K562 (cell line): ENCODE measurements around the gene POLR1C. TPM values are rescaled to one million over a fixed set of nuclear protein-coding genes. Genes with fewer than 3 reads are reported as not detected.

Source experiments
- ATAC-seq: fragments of 200-7000 bp; cut with Tn5 transposase; 3 replicates; pipeline ENCODE4 v1.9.1; 2020; ENCODE audit warnings: moderate library complexity
- BruUV-seq: library from RNA; stranded (reverse); fragments of 400-500 nt; replicated peaks from 2 replicates; lab custom pipeline; 2021; lab: Mats Ljungman, UMichigan
- CTCF ChIA-PET: fragments of 300-600 bp; formaldehyde crosslinking; extraction: SDS; loops from one replicate; lab custom pipeline; 2021; ENCODE audit warnings: low intra/inter-chr PET ratio; lab: Yijun Ruan, JAX
- POLR2A ChIA-PET: fragments of 300-600, 350-650 bp; sonication (Branson Sonifier 250); formaldehyde crosslinking; extraction: SDS; loops from one replicate; lab custom pipeline; 2021; ENCODE audit warnings: antibody characterized with exemption, inconsistent platforms; lab: Yijun Ruan, JAX
- DNase-seq, 4 experiments: peaks; one replicate each; pipeline versions ENCODE4 v3.0.0 to v3.0.0-alpha.2; 2011 to 2018; ENCODE audit warnings: low spot score in 3 of 4, mixed read lengths in 3 of 4; ENCODE audit errors: extremely low read depth in 1 of 4
- FAIRE-seq: peaks from 2 replicates; lab custom pipeline; 2011; peaks lifted over from hg19 to GRCh38; lab: Jason Lieb, UNC
- H2AFZ ChIP-seq: 2 replicates; pipeline ENCODE4 v1.6.0; 2011; ENCODE audit warnings: low read depth, low read length, control low read depth, inconsistent platforms
- H3K27ac ChIP-seq: fragments of 200-600 bp; 3 replicates; pipeline ENCODE4 v1.8.0; 2011; ENCODE audit warnings: low read depth, mild to moderate bottlenecking, control low read depth, inconsistent platforms, low read length, moderate library complexity, mixed read lengths; ENCODE audit errors: extremely low read depth
- H3K27me3 ChIP-seq, 2 experiments: fragments of 300-600 bp in 1 of 2; 2 replicates in 1 of 2; 3 replicates in 1 of 2; pipeline versions ENCODE4 v1.6.0 to v1.8.0; 2011; ENCODE audit warnings: inconsistent platforms in 2 of 2, low read length in 2 of 2, mild to moderate bottlenecking in 1 of 2, mixed read lengths in 1 of 2, moderate library complexity in 1 of 2; ENCODE audit not compliant: control insufficient read depth in 2 of 2, insufficient read depth in 2 of 2
- H3K36me3 ChIP-seq: fragments of 300-600 bp; 3 replicates; pipeline ENCODE4 v1.8.0; 2011; ENCODE audit warnings: mild to moderate bottlenecking, low read length, inconsistent platforms; ENCODE audit not compliant: control insufficient read depth, insufficient read depth
- H3K4me1 ChIP-seq, 2 experiments: fragments of 200-600 bp in 1 of 2; replicated peaks in 1 of 2; 2 replicates in 1 of 2; 3 replicates in 1 of 2; pipeline versions ENCODE4 v1.5.1 to v1.8.0; 2011; ENCODE audit warnings: inconsistent platforms in 2 of 2, low read length in 2 of 2, mild to moderate bottlenecking in 1 of 2, mixed read lengths in 1 of 2, moderate library complexity in 1 of 2; ENCODE audit not compliant: control insufficient read depth in 2 of 2, insufficient read depth in 2 of 2
- H3K4me2 ChIP-seq: 2 replicates; pipeline ENCODE4 v1.6.1; 2011; ENCODE audit warnings: low read length, control low read depth, inconsistent platforms, mixed read lengths; ENCODE audit not compliant: insufficient read depth
- H3K4me3 ChIP-seq: fragments of 200-600 bp; sonication (generic), shearing (Covaris generic); 2 replicates; pipeline ENCODE4 v1.5.1; 2016; ENCODE audit warnings: control low read depth, inconsistent platforms
- H3K79me2 ChIP-seq: fragments of 200-600 bp; 3 replicates; pipeline ENCODE4 v1.8.0; 2011; ENCODE audit warnings: low read length, inconsistent platforms; ENCODE audit not compliant: control insufficient read depth, insufficient read depth
- H3K9ac ChIP-seq, 2 experiments: 2 replicates each; pipeline versions ENCODE4 v1.6.0 to v1.6.1; 2011; ENCODE audit warnings: low read depth in 2 of 2, low read length in 2 of 2, control low read depth in 1 of 2, inconsistent platforms in 1 of 2, mild to moderate bottlenecking in 1 of 2, mixed read lengths in 1 of 2; ENCODE audit not compliant: insufficient read depth in 1 of 2
- H3K9me1 ChIP-seq: one replicate; pipeline ENCODE4 v1.6.0; 2011; ENCODE audit warnings: inconsistent platforms, mild to moderate bottlenecking, low read length, moderate library complexity; ENCODE audit not compliant: control insufficient read depth, insufficient read depth
- H3K9me3 ChIP-seq: replicated peaks from 2 replicates; pipeline ENCODE4 v1.5.1; 2011; ENCODE audit warnings: low read depth, low read length, inconsistent platforms; ENCODE audit not compliant: control insufficient read depth, insufficient read depth
- H4K20me1 ChIP-seq: replicated peaks from 2 replicates; pipeline ENCODE4 v1.6.1; 2011; ENCODE audit warnings: low read length, inconsistent platforms, mixed read lengths; ENCODE audit not compliant: control insufficient read depth, insufficient read depth
- ARNT ChIP-seq, 2 experiments: fragments of 450-650 bp; IDR thresholded peaks; 2 replicates each; pipeline ENCODE4 v1.6.1; 2016; ENCODE audit warnings: mild to moderate bottlenecking in 1 of 2
- BRCA1 ChIP-seq, 2 experiments: fragments of 450-650 bp in 1 of 2; sonication (generic) in 1 of 2; formaldehyde crosslinking in 1 of 2; IDR thresholded peaks; 2 replicates each; pipeline versions ENCODE4 v1.5.0 to v1.6.1; 2017 to 2020; ENCODE audit warnings: mild to moderate bottlenecking in 1 of 2, missing genetic modification reagents in 1 of 2
- POLR2A ChIP-seq: fragments of 450-650 bp; conservative IDR thresholded peaks from 2 replicates; pipeline ENCODE4 v1.6.1; 2016
- RBM22 ChIP-seq: fragments of 200-400 bp; formaldehyde crosslinking; IDR thresholded peaks from 2 replicates; pipeline ENCODE4 v1.6.1; 2018; ENCODE audit warnings: low read length, low read depth; ENCODE audit not compliant: poor library complexity, severe bottlenecking
- RFX1 ChIP-seq: fragments of 450-650 bp; IDR thresholded peaks from 2 replicates; pipeline ENCODE4 v1.6.1; 2016; ENCODE audit warnings: mild to moderate bottlenecking, moderate library complexity
- TSHZ1 ChIP-seq: fragments of 250-450 bp; sonication (Bioruptor Pico); IDR thresholded peaks from 2 replicates; pipeline ENCODE4 v1.4.0; 2020; ENCODE audit warnings: mild to moderate bottlenecking, moderate library complexity
- ZKSCAN1 ChIP-seq: fragments of 150-350 bp; IDR thresholded peaks from 2 replicates; pipeline ENCODE4 v1.6.1; 2016; ENCODE audit warnings: low read depth, low read length
- ZNF263 ChIP-seq: sonication (generic); formaldehyde crosslinking; IDR thresholded peaks from 2 replicates; pipeline ENCODE4 v1.8.0; 2022; ENCODE audit warnings: mild to moderate bottlenecking, missing genetic modification reagents, borderline replicate concordance
- WGBS: fragments of 100-300 bp; shearing (Covaris generic); methylation state at CpG from one replicate; pipeline ENCODE4 v1.1.6; 2016; ENCODE audit warnings: low coverage, mixed read lengths; ENCODE audit not compliant: insufficient coverage; ENCODE audit errors: missing lambda C conversion rate; 5-methylcytosine and 5-hydroxymethylcytosine counted together
- in situ Hi-C: fragments of 300-500 bp; cut with MboI; formaldehyde crosslinking; loops from 4 replicates; pipeline ENCODE4 v1.15.0; 2018; ENCODE audit warnings: inconsistent platforms, mixed read lengths
- intact Hi-C: fragments of 100-400 bp; cut with micrococcal nuclease; formaldehyde crosslinking; loops from 2 replicates; pipeline ENCODE4 v1.14.2; 2022
- polyA plus RNA-seq, 8 experiments: library from polyadenylated mRNA; depleted of rRNA in 4 of 8; stranded (reverse) in 5 of 8; unstranded in 3 of 8; fragments of >200 nt; fragmentation: Nextera tagmentation in 2 of 8; fragmentation: Illumina TruSeq in 1 of 8; extraction: Ambion mirVana in 2 of 8; extraction: Trizol in 1 of 8; gene quantifications; 2 replicates each; pipeline versions ENCODE4 v1.2.1 to v1.2.3, GENCODE V29; 2011 to 2014; ENCODE audit warnings: inconsistent platforms in 1 of 8, missing spikeins in 1 of 8
- total RNA-seq, 7 experiments: library from RNA; depleted of rRNA in 6 of 7; stranded (reverse); fragments of >200 nt in 6 of 7; fragmentation: Illumina TruSeq in 2 of 7; extraction: Trizol in 2 of 7; gene quantifications; 2 replicates each; pipeline versions ENCODE4 v1.2.1 to v1.2.3, GENCODE V29; 2011 to 2021; ENCODE audit warnings: low replicate concordance in 1 of 7
- TF ChIP-seq, protein P1 (sequence below): fragments of 150-350 bp; IDR thresholded peaks from 2 replicates; pipeline ENCODE4 v1.6.1; 2014; ENCODE audit warnings: low read depth, mild to moderate bottlenecking, low read length, borderline replicate concordance
- TF ChIP-seq, protein P2 (sequence below): fragments of 450-650 bp; IDR thresholded peaks from 2 replicates; pipeline ENCODE4 v1.6.1; 2018; ENCODE audit not compliant: partially characterized antibody

POLR1C gene
- total and polyA plus RNA-seq, 9 of the 15 experiments (the other 6 are each of a cell fraction or from before 2014, with no cell fraction given), result 83.5 to 429 (median 120) TPM

GRCh38 chr6:43477235-43478007 is 39.5 kb upstream of the POLR1C start, which contains the start of gene TJAP1:
TJAP1 (plus strand) TSS chr6:43477570; CDS start chr6:43499002, 21,432 bp downstream.
- H3K9me1 ChIP-seq, result no peaks in the 10 kb centered on the region
- CTCF ChIA-PET, result no interaction called here
- 0 out of 2 replicates have a peak, but pooled peaks cover 3% of the 10 kb centered on the region for H4K20me1 ChIP-seq
- no TSS peak for BruUV-seq
- H3K27ac ChIP-seq, result peak within 1 kb of the TSS; percentile 71
- 0 out of 3 replicates have a peak, but pooled peaks cover 4% of the 10 kb centered on the region for H3K36me3 ChIP-seq
- WGBS, result 1% methylated on average over 26 of the region's 34 CpGs
- H2AFZ ChIP-seq, result peak within 1 kb of the TSS; percentile 94
- FAIRE-seq, result peak; percentile 88
- peaks cover 0 to 19% of the 10 kb centered on the region in 2 experiments; a peak in 4 of 5 replicates for H3K4me1 ChIP-seq
- H3K27me3 ChIP-seq, result no peaks in the 10 kb centered on the region
- peak; percentile 99 for ATAC-seq
- DNase-seq, result peak; percentile 95 to 98 (median 96)
- H3K4me2 ChIP-seq, result peak within 1 kb of the TSS; percentile 93
- H3K79me2 ChIP-seq, result peaks cover 22% of the 10 kb centered on the region
- H3K9me3 ChIP-seq, result no peaks in the 10 kb centered on the region
- in situ Hi-C loops (no loop called here), intact Hi-C loops (no loop called here)
- H3K9ac ChIP-seq, result peak within 1 kb of the TSS; percentile 83 to 92
- POLR2A ChIA-PET, result interaction anchor here (0.6 to 4.9 kb wide), 11 partner anchors 10 to 580 kb away, joined by 3 to 24 read pairs (median 4); partner anchors contain the start of gene LRRC73
- H3K4me3 ChIP-seq, result peak within 1 kb of the TSS; percentile 80
- TF ChIP-seq ZKSCAN1, result 0 out of 2 replicates have a peak, but pooled peaks have one; percentile 15
- peak; percentile 14; the same call in 1 of the 2 replicates for TF ChIP-seq ZNF263 (CRISPR knock-in tag)
- no peak for TF ChIP-seq BRCA1 (IDR thresholded peaks at IDR 0.05)
- TF ChIP-seq BRCA1 (CRISPR knock-in tag; IDR thresholded peaks at IDR 0.05), result no peak
- TF ChIP-seq, protein P1, sequence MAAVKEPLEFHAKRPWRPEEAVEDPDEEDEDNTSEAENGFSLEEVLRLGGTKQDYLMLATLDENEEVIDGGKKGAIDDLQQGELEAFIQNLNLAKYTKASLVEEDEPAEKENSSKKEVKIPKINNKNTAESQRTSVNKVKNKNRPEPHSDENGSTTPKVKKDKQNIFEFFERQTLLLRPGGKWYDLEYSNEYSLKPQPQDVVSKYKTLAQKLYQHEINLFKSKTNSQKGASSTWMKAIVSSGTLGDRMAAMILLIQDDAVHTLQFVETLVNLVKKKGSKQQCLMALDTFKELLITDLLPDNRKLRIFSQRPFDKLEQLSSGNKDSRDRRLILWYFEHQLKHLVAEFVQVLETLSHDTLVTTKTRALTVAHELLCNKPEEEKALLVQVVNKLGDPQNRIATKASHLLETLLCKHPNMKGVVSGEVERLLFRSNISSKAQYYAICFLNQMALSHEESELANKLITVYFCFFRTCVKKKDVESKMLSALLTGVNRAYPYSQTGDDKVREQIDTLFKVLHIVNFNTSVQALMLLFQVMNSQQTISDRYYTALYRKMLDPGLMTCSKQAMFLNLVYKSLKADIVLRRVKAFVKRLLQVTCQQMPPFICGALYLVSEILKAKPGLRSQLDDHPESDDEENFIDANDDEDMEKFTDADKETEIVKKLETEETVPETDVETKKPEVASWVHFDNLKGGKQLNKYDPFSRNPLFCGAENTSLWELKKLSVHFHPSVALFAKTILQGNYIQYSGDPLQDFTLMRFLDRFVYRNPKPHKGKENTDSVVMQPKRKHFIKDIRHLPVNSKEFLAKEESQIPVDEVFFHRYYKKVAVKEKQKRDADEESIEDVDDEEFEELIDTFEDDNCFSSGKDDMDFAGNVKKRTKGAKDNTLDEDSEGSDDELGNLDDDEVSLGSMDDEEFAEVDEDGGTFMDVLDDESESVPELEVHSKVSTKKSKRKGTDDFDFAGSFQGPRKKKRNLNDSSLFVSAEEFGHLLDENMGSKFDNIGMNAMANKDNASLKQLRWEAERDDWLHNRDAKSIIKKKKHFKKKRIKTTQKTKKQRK, result no peak
- TF ChIP-seq RFX1, result no peak
- TF ChIP-seq, protein P2, sequence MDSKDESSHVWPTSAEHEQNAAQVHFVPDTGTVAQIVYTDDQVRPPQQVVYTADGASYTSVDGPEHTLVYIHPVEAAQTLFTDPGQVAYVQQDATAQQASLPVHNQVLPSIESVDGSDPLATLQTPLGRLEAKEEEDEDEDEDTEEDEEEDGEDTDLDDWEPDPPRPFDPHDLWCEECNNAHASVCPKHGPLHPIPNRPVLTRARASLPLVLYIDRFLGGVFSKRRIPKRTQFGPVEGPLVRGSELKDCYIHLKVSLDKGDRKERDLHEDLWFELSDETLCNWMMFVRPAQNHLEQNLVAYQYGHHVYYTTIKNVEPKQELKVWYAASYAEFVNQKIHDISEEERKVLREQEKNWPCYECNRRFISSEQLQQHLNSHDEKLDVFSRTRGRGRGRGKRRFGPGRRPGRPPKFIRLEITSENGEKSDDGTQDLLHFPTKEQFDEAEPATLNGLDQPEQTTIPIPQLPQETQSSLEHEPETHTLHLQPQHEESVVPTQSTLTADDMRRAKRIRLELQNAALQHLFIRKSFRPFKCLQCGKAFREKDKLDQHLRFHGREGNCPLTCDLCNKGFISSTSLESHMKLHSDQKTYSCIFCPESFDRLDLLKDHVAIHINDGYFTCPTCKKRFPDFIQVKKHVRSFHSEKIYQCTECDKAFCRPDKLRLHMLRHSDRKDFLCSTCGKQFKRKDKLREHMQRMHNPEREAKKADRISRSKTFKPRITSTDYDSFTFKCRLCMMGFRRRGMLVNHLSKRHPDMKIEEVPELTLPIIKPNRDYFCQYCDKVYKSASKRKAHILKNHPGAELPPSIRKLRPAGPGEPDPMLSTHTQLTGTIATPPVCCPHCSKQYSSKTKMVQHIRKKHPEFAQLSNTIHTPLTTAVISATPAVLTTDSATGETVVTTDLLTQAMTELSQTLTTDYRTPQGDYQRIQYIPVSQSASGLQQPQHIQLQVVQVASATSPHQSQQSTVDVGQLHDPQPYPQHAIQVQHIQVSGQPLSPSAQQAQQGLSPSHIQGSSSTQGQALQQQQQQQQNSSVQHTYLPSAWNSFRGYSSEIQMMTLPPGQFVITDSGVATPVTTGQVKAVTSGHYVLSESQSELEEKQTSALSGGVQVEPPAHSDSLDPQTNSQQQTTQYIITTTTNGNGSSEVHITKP, result no peak
- TF ChIP-seq POLR2A, result peak; percentile 95
- no peak for TF ChIP-seq ARNT (IDR thresholded peaks at IDR 0.05)
- TF ChIP-seq TSHZ1 (CRISPR knock-in tag), result no peak
- TF ChIP-seq RBM22, result no peak
